Upper lobe of left lung (tissue), 4 donors: ENCODE data around the gene CFAP100.

Experiments
- CTCF ChIP-seq, 6 experiments: fragments of 450-650 bp in 4 of 6; fragments of 200-600 bp in 2 of 6; sonication (generic) in 2 of 6; IDR thresholded peaks; one replicate each; pipeline ENCODE4 v1.5.1; 2016 to 2019; ENCODE audit warnings: antibody characterized with exemption in 6 of 6
- EP300 ChIP-seq, 4 donors: sonication (generic); formaldehyde crosslinking; IDR thresholded peaks; one replicate each; pipeline ENCODE4 v1.5.1; 2017; ENCODE audit warnings: antibody characterized with exemption in 4 of 4, control low read depth in 2 of 4

- TF ChIP-seq CTCF (IDR thresholded peaks at IDR 0.05) (peak in 2 of 6 experiments; percentile 12 to 22), EP300 (IDR thresholded peaks at IDR 0.05) (peak in 1 of 4 donors; percentile 89)
Measured at GRCh38 chr3:126472277-126473006, 77.7 kb downstream of the CFAP100 start.
